AG04450 (cell line): ENCODE measurements around the gene NF1. TPM values are rescaled to one million over a fixed set of nuclear protein-coding genes. Genes with fewer than 3 reads are reported as not detected.

Experiments
- CTCF ChIA-PET: fragments of 300-600, 350-600 bp; formaldehyde crosslinking; extraction: SDS; loops from one replicate; lab custom pipeline; 2022; ENCODE audit warnings: antibody characterized with exemption, inconsistent platforms; lab: Charles Lee
- POLR2A ChIA-PET: fragments of 350-600 bp; formaldehyde crosslinking; extraction: SDS; loops from one replicate; lab custom pipeline; 2021; ENCODE audit warnings: antibody characterized with exemption, inconsistent platforms; lab: Yijun Ruan, JAX
- DNase-seq: peaks from one replicate; pipeline ENCODE4 v3.0.0-alpha.2; 2011; ENCODE audit warnings: low read depth, low spot score
- H3K27ac ChIP-seq: one replicate; pipeline ENCODE4 v1.5.1; 2012; ENCODE audit warnings: low read depth, low read length, control low read depth
- H3K27me3 ChIP-seq: one replicate; pipeline ENCODE4 v1.6.0; 2012; ENCODE audit warnings: low read length; ENCODE audit not compliant: control insufficient read depth, insufficient read depth
- H3K4me3 ChIP-seq: 2 replicates; pipeline ENCODE4 v1.5.1; 2011; ENCODE audit warnings: mild to moderate bottlenecking, low read depth, low read length, control low read depth
- H3K9me3 ChIP-seq: 2 replicates; pipeline ENCODE4 v1.5.1; 2012; ENCODE audit warnings: low read length; ENCODE audit not compliant: control insufficient read depth, insufficient read depth
- polyA plus RNA-seq: library from polyadenylated mRNA; depleted of rRNA; stranded (reverse); fragments of >200 nt; gene quantifications from 2 replicates; pipeline ENCODE4 v1.2.3, GENCODE V29; 2011
- TF ChIP-seq, protein P1 (sequence below): IDR thresholded peaks from 2 replicates; pipeline ENCODE4 v1.5.1; 2011; ENCODE audit warnings: low read depth, low read length, control low read depth, inconsistent platforms

The NF1 gene
- polyA plus RNA-seq, 1 experiment = 60.5 TPM

DNA sequence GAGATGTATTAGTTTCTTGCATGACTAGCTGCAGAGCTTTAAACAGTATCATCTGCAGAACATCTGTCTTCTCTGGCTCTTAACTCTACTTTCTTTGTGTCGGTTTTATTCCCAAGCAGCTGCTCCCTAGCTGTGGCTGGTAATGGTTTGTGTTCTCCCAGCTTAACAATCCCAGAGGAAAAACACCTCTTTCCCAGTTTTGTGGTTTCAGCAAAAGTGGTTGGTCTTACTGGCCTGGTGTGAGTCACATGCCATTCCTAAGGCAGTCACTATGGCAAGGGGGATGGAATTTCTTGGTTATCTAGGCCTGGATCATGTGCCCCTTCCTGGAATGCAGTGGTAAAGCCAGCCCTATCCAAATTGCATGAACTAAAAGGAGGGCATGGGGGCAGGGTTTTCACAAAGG lies 174.8 kb downstream of the NF1 start:
- no peaks in the 10 kb centered on the region for H3K9me3 ChIP-seq
- H3K27ac ChIP-seq = peak overlapping the region; percentile 61
- no peak overlapping the region for H3K4me3 ChIP-seq
- CTCF ChIA-PET = no interaction called here
- TF ChIP-seq, protein P1, sequence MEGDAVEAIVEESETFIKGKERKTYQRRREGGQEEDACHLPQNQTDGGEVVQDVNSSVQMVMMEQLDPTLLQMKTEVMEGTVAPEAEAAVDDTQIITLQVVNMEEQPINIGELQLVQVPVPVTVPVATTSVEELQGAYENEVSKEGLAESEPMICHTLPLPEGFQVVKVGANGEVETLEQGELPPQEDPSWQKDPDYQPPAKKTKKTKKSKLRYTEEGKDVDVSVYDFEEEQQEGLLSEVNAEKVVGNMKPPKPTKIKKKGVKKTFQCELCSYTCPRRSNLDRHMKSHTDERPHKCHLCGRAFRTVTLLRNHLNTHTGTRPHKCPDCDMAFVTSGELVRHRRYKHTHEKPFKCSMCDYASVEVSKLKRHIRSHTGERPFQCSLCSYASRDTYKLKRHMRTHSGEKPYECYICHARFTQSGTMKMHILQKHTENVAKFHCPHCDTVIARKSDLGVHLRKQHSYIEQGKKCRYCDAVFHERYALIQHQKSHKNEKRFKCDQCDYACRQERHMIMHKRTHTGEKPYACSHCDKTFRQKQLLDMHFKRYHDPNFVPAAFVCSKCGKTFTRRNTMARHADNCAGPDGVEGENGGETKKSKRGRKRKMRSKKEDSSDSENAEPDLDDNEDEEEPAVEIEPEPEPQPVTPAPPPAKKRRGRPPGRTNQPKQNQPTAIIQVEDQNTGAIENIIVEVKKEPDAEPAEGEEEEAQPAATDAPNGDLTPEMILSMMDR = no peak
- DNase-seq = peak; percentile 91
- POLR2A ChIA-PET = interaction anchor here (0.8 kb wide), 1 partner anchor 102 kb away, joined by 4 read pairs; no protein-coding TSS in a partner anchor
- no peaks in the 10 kb centered on the region for H3K27me3 ChIP-seq

DNA sequence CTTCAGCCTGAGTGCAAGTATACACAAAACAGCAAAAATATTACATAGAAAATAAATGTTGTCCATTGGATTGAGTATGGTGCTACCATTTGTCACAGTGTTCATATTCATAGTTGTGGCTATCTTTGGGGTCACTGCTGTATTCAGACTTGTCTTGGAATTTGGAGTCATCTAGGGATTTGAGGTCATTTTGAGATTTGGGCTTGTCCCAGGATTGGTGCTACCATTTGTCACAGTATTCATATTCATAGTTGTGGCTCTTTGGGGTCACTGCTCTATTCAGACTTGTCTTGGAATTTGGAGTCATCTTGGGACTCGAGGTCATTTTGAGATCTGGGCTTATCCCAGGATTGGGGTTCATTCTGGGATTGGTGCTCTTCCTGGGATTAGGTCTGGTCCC lies 177.5 kb downstream of the NF1 start:
- Histone ChIP-seq H3K27me3 (no peaks in the 10 kb centered on the region), H3K9me3 (no peaks in the 10 kb centered on the region), H3K27ac (no peak overlapping the region), H3K4me3 (no peak overlapping the region)
- ChIA-PET CTCF (no interaction called here), POLR2A (no interaction called here)
- no peak for DNase-seq
- TF ChIP-seq, protein P1 = no peak

DNA sequence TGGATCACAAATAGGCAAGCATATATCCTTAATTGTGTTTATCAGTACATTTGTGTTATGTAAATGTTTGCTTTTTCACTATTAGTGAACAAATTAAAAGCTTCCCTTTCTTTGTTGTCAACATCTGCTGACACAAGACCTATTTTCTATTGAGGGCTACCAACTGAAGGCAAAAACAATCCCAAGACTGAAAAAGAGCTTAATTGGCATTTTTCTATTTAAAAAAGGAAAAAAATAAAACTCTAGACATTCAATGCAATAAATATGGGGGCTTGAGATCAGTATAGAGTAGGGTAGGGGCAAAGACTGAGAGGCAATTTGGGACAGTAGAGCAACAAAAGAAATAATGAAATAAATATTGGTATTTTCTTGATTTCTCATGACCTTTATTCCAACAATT lies 178.0 kb downstream of the NF1 start:
- Histone ChIP-seq H3K9me3 (no peaks in the 10 kb centered on the region), H3K4me3 (no peak overlapping the region), H3K27me3 (no peaks in the 10 kb centered on the region), H3K27ac (no peak overlapping the region)
- ChIA-PET POLR2A (no interaction called here), CTCF (no interaction called here)
- DNase-seq = no peak
- TF ChIP-seq, protein P1 = no peak

DNA sequence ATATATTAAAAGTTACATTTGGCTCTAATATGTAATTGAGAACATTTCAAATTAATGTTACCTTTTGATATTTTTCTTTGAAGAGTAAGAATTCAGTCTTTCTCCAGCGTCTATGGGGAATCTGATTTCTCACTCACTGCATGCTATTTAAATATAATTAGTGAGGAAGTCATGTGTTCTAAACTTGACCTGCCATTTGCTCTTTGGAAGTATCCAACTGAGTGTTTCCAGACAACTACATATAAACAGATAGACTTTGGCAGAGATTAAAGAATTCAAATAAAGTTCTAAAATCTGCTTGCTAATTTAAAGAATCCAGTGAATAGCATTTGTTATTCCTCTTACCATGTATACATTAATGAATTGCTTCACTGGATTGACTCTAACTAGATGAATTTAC lies 178.7 kb downstream of the NF1 start:
- Histone ChIP-seq H3K27ac (no peak overlapping the region), H3K27me3 (no peaks in the 10 kb centered on the region), H3K4me3 (no peak overlapping the region), H3K9me3 (no peaks in the 10 kb centered on the region)
- ChIA-PET POLR2A (no interaction called here), CTCF (no interaction called here)
- no peak for DNase-seq
- TF ChIP-seq, protein P1 = no peak

DNA sequence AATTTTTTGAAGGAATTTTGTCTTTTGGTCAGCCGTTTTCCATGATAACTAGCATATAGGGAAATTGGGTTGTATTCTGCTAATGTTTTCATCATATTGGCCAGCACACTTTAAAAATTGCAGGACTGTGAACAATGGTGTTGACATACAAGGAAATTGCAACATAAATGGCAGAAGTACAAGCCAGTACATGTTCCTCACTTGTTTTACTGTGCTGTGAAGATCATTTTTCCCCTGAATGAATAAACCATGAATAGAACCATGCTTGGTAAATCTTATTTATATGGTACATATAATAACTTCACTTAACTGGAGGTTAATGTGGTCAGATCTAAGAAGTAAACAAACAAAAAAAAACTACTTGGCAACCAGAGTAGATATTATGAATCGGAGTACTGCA lies 179.5 kb downstream of the NF1 start:
- Histone ChIP-seq H3K27me3 (no peaks in the 10 kb centered on the region), H3K27ac (no peak overlapping the region), H3K4me3 (no peak overlapping the region), H3K9me3 (no peaks in the 10 kb centered on the region)
- no peak for DNase-seq
- ChIA-PET CTCF (no interaction called here), POLR2A (no interaction called here)
- TF ChIP-seq, protein P1 = no peak
